Large intestine (tissue), 3 donors: Measurements from ENCODE around the gene CBLN3. TPM values are rescaled to one million over a fixed set of nuclear protein-coding genes. Genes with fewer than 3 reads are reported as not detected.
A peak's percentile ranks its signal among the peaks of the same experiment; 100 is the strongest.
"Not testable (repeated sequence)": the region's sequence is repeated elsewhere in the genome, so short reads cannot be mapped to it uniquely, and the experiment has no call there.

ENCODE experiments used
- DNase-seq, 2 donors: peaks; one replicate each; pipeline versions ENCODE4 v3.0.0 to v3.0.0-alpha.2; 2013
- H3K27ac ChIP-seq: one replicate; pipeline ENCODE4 v1.5.1; 2013; ENCODE audit warnings: low read length
- H3K27me3 ChIP-seq: 2 replicates; pipeline ENCODE4 v1.6.1; 2013; ENCODE audit warnings: low read length; ENCODE audit not compliant: control insufficient read depth, insufficient read depth
- H3K36me3 ChIP-seq: 2 replicates; pipeline ENCODE4 v1.6.1; 2013; ENCODE audit warnings: low read length; ENCODE audit not compliant: control insufficient read depth, insufficient read depth
- H3K4me1 ChIP-seq: one replicate; pipeline ENCODE4 v1.6.1; 2013; ENCODE audit warnings: low read length; ENCODE audit not compliant: control insufficient read depth, insufficient read depth
- H3K4me3 ChIP-seq: one replicate; pipeline ENCODE4 v1.5.1; 2013; ENCODE audit warnings: low read length
- H3K9me3 ChIP-seq: one replicate; pipeline ENCODE4 v1.6.1; 2013; ENCODE audit warnings: mild to moderate bottlenecking, low read depth, low read length, moderate library complexity; ENCODE audit not compliant: control insufficient read depth
- WGBS: methylation state at CpG from one replicate; pipeline ENCODE4 v1.1.5; 2013; ENCODE audit warnings: low lambda C conversion rate; ENCODE audit not compliant: insufficient coverage; 5-methylcytosine and 5-hydroxymethylcytosine counted together
- polyA plus RNA-seq: library from polyadenylated mRNA; unstranded; fragments of 120-200 nt; gene quantifications from one replicate; pipeline ENCODE4 v1.2.1, GENCODE V29; 2013

Gene CBLN3
- polyA plus RNA-seq, 1 donor: 5.6 TPM

GRCh38 chr14:24459331-24459730, 29.9 kb upstream of the CBLN3 start:
- H3K27me3 ChIP-seq: no peaks in the 10 kb centered on the region
- H3K4me1 ChIP-seq: no peaks in the 10 kb centered on the region
- peaks cover 3% of the 10 kb centered on the region for H3K9me3 ChIP-seq
- no peak overlapping the region for H3K27ac ChIP-seq
- DNase-seq: no peak
- WGBS: no CpG with 5 or more reads among the region's 3 CpGs
- H3K4me3 ChIP-seq: no peak overlapping the region
- no peaks in the 10 kb centered on the region for H3K36me3 ChIP-seq

GRCh38 chr14:24458736-24459135, 29.3 kb upstream of the CBLN3 start:
- no peak for DNase-seq
- Histone ChIP-seq H3K4me3 (no peak overlapping the region), H3K27ac (no peak overlapping the region), H3K36me3 (no peaks in the 10 kb centered on the region), H3K27me3 (no peaks in the 10 kb centered on the region), H3K9me3 (peaks cover 3% of the 10 kb centered on the region), H3K4me1 (no peaks in the 10 kb centered on the region)
- no CpG with 5 or more reads among the region's 1 CpG for WGBS

GRCh38 chr14:24456980-24457379, 27.5 kb upstream of the CBLN3 start:
- H3K4me3 ChIP-seq: no peak overlapping the region
- H3K27me3 ChIP-seq: no peaks in the 10 kb centered on the region
- no peak overlapping the region for H3K27ac ChIP-seq
- no peak for DNase-seq
- H3K4me1 ChIP-seq: no peaks in the 10 kb centered on the region
- H3K36me3 ChIP-seq: no peaks in the 10 kb centered on the region
- H3K9me3 ChIP-seq: peaks cover 3% of the 10 kb centered on the region

- H3K36me3 ChIP-seq, H3K27ac ChIP-seq, DNase-seq, H3K9me3 ChIP-seq, H3K4me1 ChIP-seq, H3K27me3 ChIP-seq, H3K4me3 ChIP-seq: not testable (repeated sequence)
- no CpG with 5 or more reads among the region's 2 CpGs for WGBS
Observed at GRCh38 chr14:24450828-24451227, 21.4 kb upstream of the CBLN3 start.

GRCh38 chr14:24443053-24443665, 13.7 kb upstream of the CBLN3 start:
- Histone ChIP-seq H3K27ac (peak overlapping the region; percentile 89), H3K4me1 (peaks cover 7% of the 10 kb centered on the region), H3K4me3 (peak overlapping the region; percentile 71), H3K36me3 (peaks cover 28% of the 10 kb centered on the region), H3K27me3 (no peaks in the 10 kb centered on the region), H3K9me3 (no peaks in the 10 kb centered on the region)
- WGBS: 3% methylated on average over 4 of the region's 7 CpGs
- DNase-seq: peak in 1 of 2 donors; percentile 48

- Histone ChIP-seq H3K4me3 (peak within 1 kb of the TSS; percentile 71), H3K27ac (peak within 1 kb of the TSS; percentile 89), H3K9me3 (no peaks in the 10 kb centered on the region), H3K27me3 (no peaks in the 10 kb centered on the region), H3K36me3 (peaks cover 35% of the 10 kb centered on the region), H3K4me1 (peaks cover 7% of the 10 kb centered on the region)
- DNase-seq: peak; percentile 100
- no CpG with 5 or more reads among the region's 52 CpGs for WGBS
Observed at GRCh38 chr14:24442240-24443052, 13.0 kb upstream of the CBLN3 start, which contains the start of gene SDR39U1. TSS of gene SDR39U1 (minus strand) at chr14:24442776. CDS start at chr14:24442769, 7 bp downstream.

- WGBS: no CpG with 5 or more reads among the region's 12 CpGs
- no peak for DNase-seq
- Histone ChIP-seq H3K4me3 (peak overlapping the region; percentile 71), H3K9me3 (no peaks in the 10 kb centered on the region), H3K27me3 (no peaks in the 10 kb centered on the region), H3K36me3 (peaks cover 41% of the 10 kb centered on the region), H3K4me1 (peaks cover 7% of the 10 kb centered on the region), H3K27ac (peak overlapping the region; percentile 89)
Observed at GRCh38 chr14:24441904-24442239, 12.4 kb upstream of the CBLN3 start.

- WGBS: no CpG with 5 or more reads among the region's 5 CpGs
- H3K4me1 ChIP-seq: peaks cover 8% of the 10 kb centered on the region
- no peaks in the 10 kb centered on the region for H3K9me3 ChIP-seq
- H3K27me3 ChIP-seq: no peaks in the 10 kb centered on the region
- H3K36me3 ChIP-seq: peaks cover 44% of the 10 kb centered on the region
- H3K4me3 ChIP-seq: peak overlapping the region; percentile 71
- DNase-seq: no peak
- H3K27ac ChIP-seq: peak overlapping the region; percentile 89
Observed at GRCh38 chr14:24441485-24441884, 12.0 kb upstream of the CBLN3 start.

- peaks cover 10% of the 10 kb centered on the region for H3K4me1 ChIP-seq
- H3K4me3 ChIP-seq: no peak overlapping the region
- no CpG with 5 or more reads among the region's 8 CpGs for WGBS
- no peak for DNase-seq
- no peak overlapping the region for H3K27ac ChIP-seq
- H3K9me3 ChIP-seq: no peaks in the 10 kb centered on the region
- H3K27me3 ChIP-seq: no peaks in the 10 kb centered on the region
- H3K36me3 ChIP-seq: peaks cover 51% of the 10 kb centered on the region
Observed at GRCh38 chr14:24440606-24441399, 11.3 kb upstream of the CBLN3 start.

GRCh38 chr14:24439830-24440605, 10.6 kb upstream of the CBLN3 start:
- peaks cover 54% of the 10 kb centered on the region for H3K36me3 ChIP-seq

More at GRCh38 chr14:24439830-24440605, 10.6 kb upstream of the CBLN3 start:
- Histone ChIP-seq H3K9me3 (no peaks in the 10 kb centered on the region), H3K27me3 (no peaks in the 10 kb centered on the region), H3K4me1 (peaks cover 10% of the 10 kb centered on the region), H3K27ac (no peak overlapping the region), H3K4me3 (no peak overlapping the region)
- DNase-seq: peak in 1 of 2 donors; percentile 4
- WGBS: no CpG with 5 or more reads among the region's 15 CpGs
